HEK293 (cell line): Measurements from ENCODE around the gene TMOD4.

ENCODE experiments used
- CTCF ChIA-PET: fragments of 350-600 bp; formaldehyde crosslinking; extraction: SDS; loops from one replicate; lab custom pipeline; 2021; ENCODE audit warnings: antibody characterized with exemption; lab: Yijun Ruan, JAX
- POLR2A ChIA-PET: fragments of 300-600 bp; formaldehyde crosslinking; extraction: SDS; loops from one replicate; lab custom pipeline; 2020; ENCODE audit warnings: antibody characterized with exemption, inconsistent platforms; lab: Yijun Ruan, JAX
- H3K27ac ChIP-seq: fragments of 200-500 bp; sonication (Bioruptor generic); 2 replicates; pipeline ENCODE4 v1.5.1; 2014; ENCODE audit warnings: low read depth, low read length, control low read depth, inconsistent platforms; ENCODE audit errors: extremely low read depth
- H3K36me3 ChIP-seq, 2 experiments: fragments of 200-500 bp in 1 of 2; sonication (Bioruptor generic) in 1 of 2; 1 replicate in 1 of 2; 2 replicates in 1 of 2; pipeline ENCODE4 v1.5.1; 2014 to 2017; ENCODE audit warnings: inconsistent platforms in 2 of 2, low read length in 2 of 2; ENCODE audit not compliant: control insufficient read depth in 2 of 2, insufficient read depth in 1 of 2
- H3K4me1 ChIP-seq: fragments of 200-500 bp; sonication (Bioruptor generic); 2 replicates; pipeline ENCODE4 v1.5.1; 2014; ENCODE audit warnings: mild to moderate bottlenecking, low read length, inconsistent platforms; ENCODE audit not compliant: control insufficient read depth, insufficient read depth
- H3K4me3 ChIP-seq: 2 replicates; pipeline ENCODE4 v1.5.1; 2011; ENCODE audit warnings: low read depth, mild to moderate bottlenecking, control low read depth, low read length, moderate library complexity
- H3K9me3 ChIP-seq: fragments of 200-500 bp; sonication (Bioruptor generic); 2 replicates; pipeline ENCODE4 v1.5.1; 2014; ENCODE audit warnings: low read depth, low read length, inconsistent platforms; ENCODE audit not compliant: control insufficient read depth, insufficient read depth
- GLIS1 ChIP-seq: fragments of 450-650 bp; formaldehyde crosslinking; IDR thresholded peaks from 2 replicates; pipeline ENCODE4 v1.5.1; 2016; ENCODE audit warnings: missing biosample characterization, missing genetic modification characterization
- OSR2 ChIP-seq: fragments of 450-650 bp; formaldehyde crosslinking; IDR thresholded peaks from 2 replicates; pipeline ENCODE4 v1.5.1; 2016; ENCODE audit warnings: missing biosample characterization, missing genetic modification characterization
- SCRT2 ChIP-seq: fragments of 450-650 bp; formaldehyde crosslinking; IDR thresholded peaks from 2 replicates; pipeline ENCODE4 v1.5.1; 2016; ENCODE audit warnings: missing biosample characterization, missing genetic modification characterization
- SP7 ChIP-seq: fragments of 450-650 bp; formaldehyde crosslinking; IDR thresholded peaks from 2 replicates; pipeline ENCODE4 v1.5.1; 2016; ENCODE audit warnings: missing biosample characterization, missing genetic modification characterization
- WT1 ChIP-seq: fragments of 450-650 bp; formaldehyde crosslinking; IDR thresholded peaks from 2 replicates; pipeline ENCODE4 v1.5.1; 2016; ENCODE audit warnings: missing biosample characterization, missing genetic modification characterization
- ZBTB48 ChIP-seq: fragments of 450-650 bp; formaldehyde crosslinking; IDR thresholded peaks from 2 replicates; pipeline ENCODE4 v1.5.1; 2016; ENCODE audit warnings: missing biosample characterization, missing genetic modification characterization
- ZBTB8A ChIP-seq: fragments of 450-650 bp; formaldehyde crosslinking; IDR thresholded peaks from 2 replicates; pipeline ENCODE4 v1.5.1; 2016; ENCODE audit warnings: missing biosample characterization, missing genetic modification characterization
- ZNF10 ChIP-seq: fragments of 450-650 bp; formaldehyde crosslinking; IDR thresholded peaks from 2 replicates; pipeline ENCODE4 v1.5.1; 2017; ENCODE audit warnings: missing biosample characterization, missing genetic modification characterization
- ZNF184 ChIP-seq: fragments of 450-650 bp; IDR thresholded peaks from 2 replicates; pipeline ENCODE4 v1.5.1; 2018; ENCODE audit warnings: missing biosample characterization, mild to moderate bottlenecking, missing genetic modification characterization
- ZNF24 ChIP-seq: fragments of 450-650 bp; formaldehyde crosslinking; IDR thresholded peaks from 2 replicates; pipeline ENCODE4 v1.5.1; 2016; ENCODE audit warnings: missing biosample characterization, missing genetic modification characterization
- ZNF366 ChIP-seq: fragments of 450-650 bp; formaldehyde crosslinking; conservative IDR thresholded peaks from 2 replicates; pipeline ENCODE4 v1.5.1; 2016; ENCODE audit warnings: missing biosample characterization, missing genetic modification characterization
- ZNF404 ChIP-seq: fragments of 450-650 bp; formaldehyde crosslinking; IDR thresholded peaks from 2 replicates; pipeline ENCODE4 v1.5.1; 2017; ENCODE audit warnings: missing biosample characterization, missing genetic modification characterization
- ZNF596 ChIP-seq: fragments of 450-650 bp; IDR thresholded peaks from 2 replicates; pipeline ENCODE4 v1.5.0; 2018; ENCODE audit warnings: missing biosample characterization, mild to moderate bottlenecking, missing genetic modification characterization, moderate library complexity
- ZNF654 ChIP-seq: fragments of 450-650 bp; formaldehyde crosslinking; IDR thresholded peaks from 2 replicates; pipeline ENCODE4 v1.5.1; 2016; ENCODE audit warnings: low read depth, missing biosample characterization, missing genetic modification characterization
- ZNF830 ChIP-seq: fragments of 450-650 bp; IDR thresholded peaks from 2 replicates; pipeline ENCODE4 v1.5.0; 2018; ENCODE audit warnings: missing biosample characterization, missing genetic modification characterization, low read depth, mild to moderate bottlenecking, moderate library complexity
- ZNF843 ChIP-seq: fragments of 450-650 bp; formaldehyde crosslinking; IDR thresholded peaks from 2 replicates; pipeline ENCODE4 v1.5.1; 2016; ENCODE audit warnings: missing biosample characterization, missing genetic modification characterization
- TF ChIP-seq, protein P1 (sequence below): fragments of 450-650 bp; formaldehyde crosslinking; IDR thresholded peaks from 2 replicates; pipeline ENCODE4 v1.5.1; 2016; ENCODE audit warnings: missing biosample characterization, missing genetic modification characterization
- TF ChIP-seq, protein P2 (sequence below): fragments of 450-650 bp; formaldehyde crosslinking; IDR thresholded peaks from 2 replicates; pipeline ENCODE4 v1.5.1; 2016; ENCODE audit warnings: missing biosample characterization, missing genetic modification characterization
- TF ChIP-seq, protein P3 (sequence below): fragments of 450-650 bp; formaldehyde crosslinking; IDR thresholded peaks from 2 replicates; pipeline ENCODE4 v1.5.1; 2017; ENCODE audit warnings: missing biosample characterization, missing genetic modification characterization
- TF ChIP-seq, protein P4 (sequence below): fragments of 450-650 bp; formaldehyde crosslinking; IDR thresholded peaks from 2 replicates; pipeline ENCODE4 v1.5.1; 2016; ENCODE audit warnings: missing biosample characterization, missing genetic modification characterization
- TF ChIP-seq, protein P5 (sequence below): IDR thresholded peaks from 2 replicates; pipeline ENCODE4 v1.6.1; 2011; ENCODE audit warnings: mild to moderate bottlenecking, low read depth, low read length, borderline replicate concordance
- TF ChIP-seq, protein P6 (sequence below): fragments of 450-650 bp; formaldehyde crosslinking; IDR thresholded peaks from 2 replicates; pipeline ENCODE4 v1.5.1; 2016; ENCODE audit warnings: missing biosample characterization, missing genetic modification characterization
- TF ChIP-seq, protein P7 (sequence below): fragments of 450-650 bp; formaldehyde crosslinking; IDR thresholded peaks from 2 replicates; pipeline ENCODE4 v1.5.1; 2016; ENCODE audit warnings: missing biosample characterization, missing genetic modification characterization

The TMOD4 gene

DNA sequence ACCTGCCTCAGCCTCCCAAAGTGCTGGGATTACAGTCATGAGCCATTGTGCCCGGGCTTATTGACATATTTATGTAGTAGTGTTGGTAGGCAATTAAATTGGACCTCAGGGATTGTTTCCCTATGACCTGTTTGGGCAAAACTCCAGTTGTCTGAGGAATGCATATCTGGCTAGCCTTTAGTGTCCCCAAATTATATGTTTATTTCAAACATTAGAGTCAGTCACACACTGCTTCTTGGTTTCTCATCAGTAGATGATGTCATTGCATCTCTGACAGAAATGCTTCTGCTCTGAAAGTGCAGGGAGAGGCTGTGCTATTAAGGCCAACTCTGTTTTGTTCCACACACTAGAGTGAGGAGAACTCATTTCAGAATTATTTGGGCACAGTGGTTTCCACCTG lies 35.0 kb upstream of the TMOD4 start:
- ChIA-PET CTCF (no interaction called here), POLR2A (interaction anchor here (0.6 to 1.6 kb wide), 2 partner anchors 9 to 11 kb away, joined by 3 to 7 read pairs; no protein-coding TSS in a partner anchor)
- H3K4me1 ChIP-seq = peaks cover 4% of the 10 kb centered on the region
- H3K9me3 ChIP-seq = no peaks in the 10 kb centered on the region
- H3K4me3 ChIP-seq = no peak overlapping the region
- peaks cover 46 to 47% of the 10 kb centered on the region in 2 experiments for H3K36me3 ChIP-seq
- no peak overlapping the region for H3K27ac ChIP-seq
- TF ChIP-seq, protein P1, sequence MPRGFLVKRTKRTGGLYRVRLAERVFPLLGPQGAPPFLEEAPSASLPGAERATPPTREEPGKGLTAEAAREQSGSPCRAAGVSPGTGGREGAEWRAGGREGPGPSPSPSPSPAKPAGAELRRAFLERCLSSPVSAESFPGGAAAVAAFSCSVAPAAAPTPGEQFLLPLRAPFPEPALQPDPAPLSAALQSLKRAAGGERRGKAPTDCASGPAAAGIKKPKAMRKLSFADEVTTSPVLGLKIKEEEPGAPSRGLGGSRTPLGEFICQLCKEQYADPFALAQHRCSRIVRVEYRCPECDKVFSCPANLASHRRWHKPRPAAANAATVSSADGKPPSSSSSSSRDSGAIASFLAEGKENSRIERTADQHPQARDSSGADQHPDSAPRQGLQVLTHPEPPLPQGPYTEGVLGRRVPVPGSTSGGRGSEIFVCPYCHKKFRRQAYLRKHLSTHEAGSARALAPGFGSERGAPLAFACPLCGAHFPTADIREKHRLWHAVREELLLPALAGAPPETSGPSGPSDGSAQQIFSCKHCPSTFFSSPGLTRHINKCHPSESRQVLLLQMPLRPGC (tag by site-specific recombination) = peak; percentile 61; the same call in 1 of the 2 replicates
- TF ChIP-seq ZNF843 (tag by site-specific recombination) = peak; percentile 62
- TF ChIP-seq ZBTB8A = 0 out of 2 replicates have a peak, but pooled peaks have one; percentile 14
- 0 out of 2 replicates have a peak, but pooled peaks have one; percentile 46 for TF ChIP-seq ZNF10 (tag by site-specific recombination)
- TF ChIP-seq SP7 (tag by site-specific recombination) = peak; percentile 99
- TF ChIP-seq ZNF184 = peak; percentile 47; the same call in 1 of the 2 replicates
- TF ChIP-seq, protein P2, sequence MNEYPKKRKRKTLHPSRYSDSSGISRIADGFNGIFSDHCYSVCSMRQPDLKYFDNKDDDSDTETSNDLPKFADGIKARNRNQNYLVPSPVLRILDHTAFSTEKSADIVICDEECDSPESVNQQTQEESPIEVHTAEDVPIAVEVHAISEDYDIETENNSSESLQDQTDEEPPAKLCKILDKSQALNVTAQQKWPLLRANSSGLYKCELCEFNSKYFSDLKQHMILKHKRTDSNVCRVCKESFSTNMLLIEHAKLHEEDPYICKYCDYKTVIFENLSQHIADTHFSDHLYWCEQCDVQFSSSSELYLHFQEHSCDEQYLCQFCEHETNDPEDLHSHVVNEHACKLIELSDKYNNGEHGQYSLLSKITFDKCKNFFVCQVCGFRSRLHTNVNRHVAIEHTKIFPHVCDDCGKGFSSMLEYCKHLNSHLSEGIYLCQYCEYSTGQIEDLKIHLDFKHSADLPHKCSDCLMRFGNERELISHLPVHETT (tag by site-specific recombination) = no peak; the same call in 1 of the 2 replicates
- 0 out of 2 replicates have a peak, but pooled peaks have one; percentile 10 for TF ChIP-seq SCRT2 (tag by site-specific recombination)
- TF ChIP-seq WT1 (tag by site-specific recombination) = 0 out of 2 replicates have a peak, but pooled peaks have one; percentile 34
- no peak for TF ChIP-seq ZNF830 (tag by site-specific recombination)
- TF ChIP-seq, protein P3, sequence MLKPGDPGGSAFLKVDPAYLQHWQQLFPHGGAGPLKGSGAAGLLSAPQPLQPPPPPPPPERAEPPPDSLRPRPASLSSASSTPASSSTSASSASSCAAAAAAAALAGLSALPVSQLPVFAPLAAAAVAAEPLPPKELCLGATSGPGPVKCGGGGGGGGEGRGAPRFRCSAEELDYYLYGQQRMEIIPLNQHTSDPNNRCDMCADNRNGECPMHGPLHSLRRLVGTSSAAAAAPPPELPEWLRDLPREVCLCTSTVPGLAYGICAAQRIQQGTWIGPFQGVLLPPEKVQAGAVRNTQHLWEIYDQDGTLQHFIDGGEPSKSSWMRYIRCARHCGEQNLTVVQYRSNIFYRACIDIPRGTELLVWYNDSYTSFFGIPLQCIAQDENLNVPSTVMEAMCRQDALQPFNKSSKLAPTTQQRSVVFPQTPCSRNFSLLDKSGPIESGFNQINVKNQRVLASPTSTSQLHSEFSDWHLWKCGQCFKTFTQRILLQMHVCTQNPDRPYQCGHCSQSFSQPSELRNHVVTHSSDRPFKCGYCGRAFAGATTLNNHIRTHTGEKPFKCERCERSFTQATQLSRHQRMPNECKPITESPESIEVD (tag by site-specific recombination) = peak; percentile 63; the same call in 1 of the 2 replicates
- TF ChIP-seq, protein P4, sequence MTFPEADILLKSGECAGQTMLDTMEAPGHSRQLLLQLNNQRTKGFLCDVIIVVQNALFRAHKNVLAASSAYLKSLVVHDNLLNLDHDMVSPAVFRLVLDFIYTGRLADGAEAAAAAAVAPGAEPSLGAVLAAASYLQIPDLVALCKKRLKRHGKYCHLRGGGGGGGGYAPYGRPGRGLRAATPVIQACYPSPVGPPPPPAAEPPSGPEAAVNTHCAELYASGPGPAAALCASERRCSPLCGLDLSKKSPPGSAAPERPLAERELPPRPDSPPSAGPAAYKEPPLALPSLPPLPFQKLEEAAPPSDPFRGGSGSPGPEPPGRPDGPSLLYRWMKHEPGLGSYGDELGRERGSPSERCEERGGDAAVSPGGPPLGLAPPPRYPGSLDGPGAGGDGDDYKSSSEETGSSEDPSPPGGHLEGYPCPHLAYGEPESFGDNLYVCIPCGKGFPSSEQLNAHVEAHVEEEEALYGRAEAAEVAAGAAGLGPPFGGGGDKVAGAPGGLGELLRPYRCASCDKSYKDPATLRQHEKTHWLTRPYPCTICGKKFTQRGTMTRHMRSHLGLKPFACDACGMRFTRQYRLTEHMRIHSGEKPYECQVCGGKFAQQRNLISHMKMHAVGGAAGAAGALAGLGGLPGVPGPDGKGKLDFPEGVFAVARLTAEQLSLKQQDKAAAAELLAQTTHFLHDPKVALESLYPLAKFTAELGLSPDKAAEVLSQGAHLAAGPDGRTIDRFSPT (tag by site-specific recombination) = peak; percentile 44; the same call in 1 of the 2 replicates
- TF ChIP-seq, protein P5, sequence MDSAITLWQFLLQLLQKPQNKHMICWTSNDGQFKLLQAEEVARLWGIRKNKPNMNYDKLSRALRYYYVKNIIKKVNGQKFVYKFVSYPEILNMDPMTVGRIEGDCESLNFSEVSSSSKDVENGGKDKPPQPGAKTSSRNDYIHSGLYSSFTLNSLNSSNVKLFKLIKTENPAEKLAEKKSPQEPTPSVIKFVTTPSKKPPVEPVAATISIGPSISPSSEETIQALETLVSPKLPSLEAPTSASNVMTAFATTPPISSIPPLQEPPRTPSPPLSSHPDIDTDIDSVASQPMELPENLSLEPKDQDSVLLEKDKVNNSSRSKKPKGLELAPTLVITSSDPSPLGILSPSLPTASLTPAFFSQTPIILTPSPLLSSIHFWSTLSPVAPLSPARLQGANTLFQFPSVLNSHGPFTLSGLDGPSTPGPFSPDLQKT = no peak
- TF ChIP-seq ZNF404 (tag by site-specific recombination) = no peak
- no peak for TF ChIP-seq ZNF24 (tag by site-specific recombination)
- no peak for TF ChIP-seq ZNF654 (tag by site-specific recombination)
- TF ChIP-seq GLIS1 = peak; percentile 66
- peak; percentile 66 for TF ChIP-seq ZNF366 (tag by site-specific recombination)
- TF ChIP-seq OSR2 (tag by site-specific recombination) = peak; percentile 81
- TF ChIP-seq ZBTB48 (tag by site-specific recombination) = 0 out of 2 replicates have a peak, but pooled peaks have one; percentile 11
- TF ChIP-seq ZNF596 = no peak
- TF ChIP-seq, protein P6, sequence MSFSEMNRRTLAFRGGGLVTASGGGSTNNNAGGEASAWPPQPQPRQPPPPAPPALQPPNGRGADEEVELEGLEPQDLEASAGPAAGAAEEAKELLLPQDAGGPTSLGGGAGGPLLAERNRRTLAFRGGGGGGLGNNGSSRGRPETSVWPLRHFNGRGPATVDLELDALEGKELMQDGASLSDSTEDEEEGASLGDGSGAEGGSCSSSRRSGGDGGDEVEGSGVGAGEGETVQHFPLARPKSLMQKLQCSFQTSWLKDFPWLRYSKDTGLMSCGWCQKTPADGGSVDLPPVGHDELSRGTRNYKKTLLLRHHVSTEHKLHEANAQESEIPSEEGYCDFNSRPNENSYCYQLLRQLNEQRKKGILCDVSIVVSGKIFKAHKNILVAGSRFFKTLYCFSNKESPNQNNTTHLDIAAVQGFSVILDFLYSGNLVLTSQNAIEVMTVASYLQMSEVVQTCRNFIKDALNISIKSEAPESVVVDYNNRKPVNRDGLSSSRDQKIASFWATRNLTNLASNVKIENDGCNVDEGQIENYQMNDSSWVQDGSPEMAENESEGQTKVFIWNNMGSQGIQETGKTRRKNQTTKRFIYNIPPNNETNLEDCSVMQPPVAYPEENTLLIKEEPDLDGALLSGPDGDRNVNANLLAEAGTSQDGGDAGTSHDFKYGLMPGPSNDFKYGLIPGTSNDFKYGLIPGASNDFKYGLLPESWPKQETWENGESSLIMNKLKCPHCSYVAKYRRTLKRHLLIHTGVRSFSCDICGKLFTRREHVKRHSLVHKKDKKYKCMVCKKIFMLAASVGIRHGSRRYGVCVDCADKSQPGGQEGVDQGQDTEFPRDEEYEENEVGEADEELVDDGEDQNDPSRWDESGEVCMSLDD (tag by site-specific recombination) = no peak
- TF ChIP-seq, protein P7, sequence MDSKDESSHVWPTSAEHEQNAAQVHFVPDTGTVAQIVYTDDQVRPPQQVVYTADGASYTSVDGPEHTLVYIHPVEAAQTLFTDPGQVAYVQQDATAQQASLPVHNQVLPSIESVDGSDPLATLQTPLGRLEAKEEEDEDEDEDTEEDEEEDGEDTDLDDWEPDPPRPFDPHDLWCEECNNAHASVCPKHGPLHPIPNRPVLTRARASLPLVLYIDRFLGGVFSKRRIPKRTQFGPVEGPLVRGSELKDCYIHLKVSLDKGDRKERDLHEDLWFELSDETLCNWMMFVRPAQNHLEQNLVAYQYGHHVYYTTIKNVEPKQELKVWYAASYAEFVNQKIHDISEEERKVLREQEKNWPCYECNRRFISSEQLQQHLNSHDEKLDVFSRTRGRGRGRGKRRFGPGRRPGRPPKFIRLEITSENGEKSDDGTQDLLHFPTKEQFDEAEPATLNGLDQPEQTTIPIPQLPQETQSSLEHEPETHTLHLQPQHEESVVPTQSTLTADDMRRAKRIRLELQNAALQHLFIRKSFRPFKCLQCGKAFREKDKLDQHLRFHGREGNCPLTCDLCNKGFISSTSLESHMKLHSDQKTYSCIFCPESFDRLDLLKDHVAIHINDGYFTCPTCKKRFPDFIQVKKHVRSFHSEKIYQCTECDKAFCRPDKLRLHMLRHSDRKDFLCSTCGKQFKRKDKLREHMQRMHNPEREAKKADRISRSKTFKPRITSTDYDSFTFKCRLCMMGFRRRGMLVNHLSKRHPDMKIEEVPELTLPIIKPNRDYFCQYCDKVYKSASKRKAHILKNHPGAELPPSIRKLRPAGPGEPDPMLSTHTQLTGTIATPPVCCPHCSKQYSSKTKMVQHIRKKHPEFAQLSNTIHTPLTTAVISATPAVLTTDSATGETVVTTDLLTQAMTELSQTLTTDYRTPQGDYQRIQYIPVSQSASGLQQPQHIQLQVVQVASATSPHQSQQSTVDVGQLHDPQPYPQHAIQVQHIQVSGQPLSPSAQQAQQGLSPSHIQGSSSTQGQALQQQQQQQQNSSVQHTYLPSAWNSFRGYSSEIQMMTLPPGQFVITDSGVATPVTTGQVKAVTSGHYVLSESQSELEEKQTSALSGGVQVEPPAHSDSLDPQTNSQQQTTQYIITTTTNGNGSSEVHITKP (tag by site-specific recombination) = 0 out of 2 replicates have a peak, but pooled peaks have one; percentile 17
